HG03097 (cell line): ENCODE results near the gene RILPL2.
"Not testable (repeated sequence)": the region's sequence is repeated elsewhere in the genome, so short reads cannot be mapped to it uniquely, and the experiment has no call there.

Experiments
- ATAC-seq: cut with Tn5 transposase; IDR thresholded peaks from one replicate; pipeline ENCODE4 v1.9.1; 2021; ENCODE audit not compliant: unreplicated experiment, low FRiP score

The RILPL2 gene

DNA sequence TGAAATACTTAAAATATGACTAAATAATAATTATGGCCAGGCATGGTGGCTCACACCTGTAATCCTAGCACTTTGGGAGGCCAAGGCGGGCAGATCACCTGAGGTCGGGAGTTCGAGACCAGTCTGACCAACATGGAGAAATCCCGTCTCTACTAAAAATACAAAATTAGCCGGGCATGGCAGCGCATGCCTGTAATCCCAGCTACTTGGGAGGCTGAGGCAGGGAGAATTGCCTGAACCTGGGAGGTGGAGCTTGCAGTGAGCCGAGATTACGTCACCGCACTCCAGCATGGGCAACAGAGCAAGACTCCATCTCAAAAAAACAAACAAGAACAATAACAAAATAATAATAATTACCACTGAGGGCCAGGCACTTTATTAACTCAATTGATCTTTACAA is 50.9 kb downstream of the RILPL2 start:
- not testable (repeated sequence) for ATAC-seq

DNA sequence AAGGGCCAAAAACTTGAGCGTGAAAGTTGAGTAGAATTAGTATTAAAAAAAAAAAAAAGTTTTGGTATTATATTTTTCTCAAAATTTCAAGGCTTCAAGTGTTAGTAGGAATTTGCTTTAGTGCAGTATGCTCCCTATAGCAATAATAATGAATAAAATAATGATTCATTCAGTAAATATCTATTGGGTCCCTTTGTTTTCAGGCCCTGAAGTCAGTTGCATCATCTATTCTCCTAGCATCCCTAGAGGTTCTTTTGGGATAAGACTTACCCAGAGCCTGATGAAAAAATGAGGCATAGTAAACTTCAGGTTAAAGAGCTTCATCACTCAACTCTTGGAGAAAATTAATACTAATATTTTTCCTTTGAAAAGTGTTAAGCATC is 51.5 kb downstream of the RILPL2 start:
- no peak for ATAC-seq

DNA sequence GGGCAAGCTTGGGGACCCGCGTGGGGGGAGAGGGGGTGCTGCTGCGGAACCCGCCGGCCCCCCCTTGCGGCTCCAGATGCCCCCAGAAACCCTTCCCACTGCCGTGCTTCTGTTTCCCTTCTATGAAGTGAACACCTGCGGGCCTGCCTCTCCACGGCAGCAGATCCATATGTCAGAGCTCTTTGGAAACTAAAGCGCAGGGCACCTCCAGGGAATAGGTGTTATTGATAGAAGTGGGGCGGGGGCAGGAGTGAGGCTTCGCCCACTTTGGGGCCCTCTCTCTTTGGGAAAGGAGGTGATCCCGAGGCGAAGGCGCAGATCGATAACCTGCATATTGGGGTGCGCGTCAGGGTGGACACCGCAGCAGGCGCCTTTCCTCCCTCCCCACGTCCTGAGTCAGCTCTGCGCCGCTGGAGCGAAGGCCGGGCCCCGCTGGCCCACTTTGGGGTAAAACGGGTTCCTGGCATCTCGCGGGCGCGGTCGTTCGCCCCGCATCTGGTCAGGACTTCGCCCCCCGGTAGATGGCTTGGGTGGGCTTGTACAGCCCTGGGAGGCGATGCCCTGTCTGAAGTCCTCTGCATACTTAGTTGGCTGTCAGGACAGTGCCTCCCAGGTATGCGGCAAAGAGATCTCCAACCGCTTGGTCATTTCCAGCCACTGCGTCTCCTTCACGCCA is 52.0 kb downstream of the RILPL2 start:
- no peak for ATAC-seq

DNA sequence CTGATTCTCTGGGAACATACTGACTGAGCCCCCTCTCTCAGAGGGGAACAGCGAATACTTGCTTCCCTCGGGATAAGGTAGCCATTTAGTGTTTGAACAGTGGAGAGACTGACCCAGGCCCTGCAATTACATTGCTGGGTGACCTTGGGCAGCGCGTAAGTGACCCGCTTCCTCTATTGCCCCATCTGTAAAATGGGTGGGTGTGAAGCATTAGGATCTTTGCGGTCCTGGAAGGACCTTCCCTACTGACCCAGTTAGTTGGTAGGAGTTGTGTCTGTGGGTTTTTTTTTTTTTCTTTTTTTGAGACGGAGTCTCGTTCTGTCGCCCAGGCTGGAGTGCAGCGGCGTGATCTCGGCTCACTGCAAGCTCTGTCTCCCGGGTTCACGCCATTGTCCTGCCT is 53.8 kb downstream of the RILPL2 start:
- no peak for ATAC-seq

DNA sequence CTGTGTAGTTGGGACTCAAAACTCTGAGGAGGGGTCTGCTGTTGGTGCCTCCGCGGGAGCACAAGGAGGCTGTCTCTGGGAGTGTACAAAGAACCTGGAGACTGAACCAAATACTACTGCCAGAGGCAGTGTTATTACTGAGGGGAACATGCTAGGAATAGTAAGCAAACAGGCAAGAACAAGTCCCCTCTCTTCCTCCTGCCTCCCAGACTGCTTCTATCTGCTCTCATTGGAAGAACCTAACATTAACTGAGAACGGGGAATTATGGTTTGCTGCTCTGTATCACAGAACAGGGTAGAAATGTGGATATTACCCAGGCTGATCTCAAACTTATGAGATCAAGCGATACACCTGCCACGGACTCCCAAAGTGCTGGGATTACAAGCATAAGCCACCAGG is 57.1 kb downstream of the RILPL2 start:
- ATAC-seq, result no peak

DNA sequence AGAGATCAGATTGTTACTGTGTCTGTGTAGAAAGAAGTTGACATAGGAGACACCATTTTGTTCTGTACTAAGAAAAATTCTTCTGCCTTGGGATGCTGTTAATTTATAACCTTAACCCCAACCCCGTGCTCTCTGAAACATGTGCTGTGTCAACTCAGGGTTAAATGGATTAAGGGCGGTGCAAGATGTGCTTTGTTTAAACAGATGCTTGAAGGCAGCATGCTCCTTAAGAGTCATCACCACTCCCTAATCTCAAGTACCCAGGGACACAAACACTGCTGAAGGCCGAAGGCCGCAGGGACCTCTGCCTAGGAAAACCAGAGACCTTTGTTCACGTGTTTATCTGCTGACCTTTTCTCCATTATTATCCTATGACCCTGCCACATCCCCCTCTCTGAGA is 64.1 kb downstream of the RILPL2 start:
- ATAC-seq, result not testable (repeated sequence)

DNA sequence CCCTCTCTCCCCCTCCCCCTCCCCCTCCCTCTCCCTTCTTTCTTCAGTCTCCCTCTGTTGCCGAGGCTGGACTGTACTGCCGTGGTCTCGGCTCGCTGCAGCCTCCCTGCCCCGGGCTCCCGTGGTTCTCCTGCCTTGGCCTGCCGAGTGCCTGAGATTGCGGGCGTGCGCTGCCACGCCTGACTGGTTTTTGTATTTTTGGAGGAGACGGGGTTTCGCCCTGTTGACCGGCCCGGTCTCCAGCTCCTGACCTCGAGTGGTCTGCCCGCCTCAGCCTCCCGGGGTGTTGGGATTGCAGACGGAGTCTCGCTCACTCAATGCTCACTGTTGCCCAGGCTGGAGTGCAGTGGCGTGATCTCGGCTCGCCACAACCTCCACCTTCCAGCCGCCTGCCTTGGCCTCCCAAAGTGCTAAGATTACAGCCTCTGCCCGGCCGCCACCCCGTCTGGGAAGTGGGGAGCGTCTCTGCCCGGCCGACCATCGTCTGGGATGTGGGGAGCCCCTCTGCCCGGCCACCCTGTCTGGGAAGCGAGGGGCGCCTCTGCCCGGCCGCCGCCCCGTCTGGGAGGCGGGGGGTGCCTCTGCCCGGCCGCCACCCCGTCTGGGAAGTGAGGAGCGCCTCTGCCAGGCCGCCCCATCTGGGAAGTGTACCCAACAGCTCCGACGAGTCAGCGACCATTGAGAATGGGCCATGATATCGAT is 64.7 kb downstream of the RILPL2 start:
- not testable (repeated sequence) for ATAC-seq

DNA sequence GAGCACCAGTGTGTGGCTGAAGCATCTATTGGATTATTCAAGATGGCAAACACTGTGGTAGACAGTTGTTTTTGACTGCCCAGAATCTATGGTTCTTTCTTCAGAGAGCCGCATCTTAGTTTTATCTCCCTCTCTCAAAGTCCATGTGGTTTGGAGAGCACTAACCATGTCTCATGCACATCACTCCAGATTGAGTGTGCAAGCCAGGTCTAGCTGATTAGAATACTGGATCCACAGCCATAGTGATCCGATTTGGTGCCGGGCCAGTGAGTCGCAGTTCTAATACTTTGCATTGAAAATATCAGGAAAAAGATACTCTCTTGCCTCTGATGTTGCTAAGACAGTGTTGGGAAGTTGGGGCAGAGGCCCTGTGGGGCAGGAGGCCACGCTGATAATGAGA is 67.3 kb downstream of the RILPL2 start:
- ATAC-seq, result no peak

DNA sequence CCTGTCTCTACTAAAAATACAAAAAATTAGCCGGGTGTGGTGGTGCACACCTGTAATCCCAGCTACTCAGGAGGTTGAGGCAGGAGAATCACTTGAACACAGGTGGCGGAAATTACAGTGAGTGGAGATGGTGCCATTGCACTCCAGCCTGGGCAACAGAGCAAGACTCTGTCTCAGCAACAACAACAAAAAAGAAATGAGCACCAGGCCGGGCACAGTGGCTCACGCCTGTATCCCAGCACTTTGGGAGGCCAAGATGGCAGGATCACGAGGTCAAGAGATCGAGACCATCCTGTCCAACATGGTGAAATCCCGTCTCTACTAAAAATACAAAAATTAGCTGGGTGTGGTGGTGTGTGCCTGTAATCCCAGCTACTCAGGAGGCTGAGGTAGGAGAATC is 68.1 kb downstream of the RILPL2 start:
- ATAC-seq, result not testable (repeated sequence)

DNA sequence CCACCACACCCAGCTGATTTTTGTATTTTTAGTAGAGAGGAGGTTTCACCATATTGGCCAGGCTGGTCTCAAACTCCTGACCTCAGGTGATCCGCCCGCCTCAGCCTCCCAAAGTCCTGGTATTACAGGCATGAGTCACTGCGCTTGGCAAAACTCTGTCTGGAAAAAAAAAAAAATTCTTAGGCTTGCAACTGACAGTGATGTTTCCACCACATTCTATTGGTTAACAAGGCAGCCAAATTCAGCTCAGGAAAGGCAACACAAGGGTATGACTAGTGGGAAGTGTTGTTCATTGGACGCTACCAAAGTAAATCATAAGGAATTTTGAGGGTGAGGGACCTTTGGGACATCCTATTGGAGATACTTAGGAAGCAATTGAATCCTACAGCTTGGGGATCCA is 69.0 kb downstream of the RILPL2 start:
- no peak for ATAC-seq
